Breast epithelium (tissue), 4 donors: ENCODE data around the gene SEMG2. TPM values are rescaled to one million over a fixed set of nuclear protein-coding genes. Genes with fewer than 3 reads are reported as not detected.

Experiments used
- DNase-seq, 2 donors: peaks; one replicate each; pipeline ENCODE4 v3.0.0-alpha.2; 2019; ENCODE audit warnings: low spot score in 2 of 2
- H3K27ac ChIP-seq, 2 donors: fragments of 200-600 bp; sonication (generic) in 1 of 2; one replicate each; pipeline ENCODE4 v1.5.1; 2016 to 2019; ENCODE audit warnings: mild to moderate bottlenecking in 1 of 2
- H3K27me3 ChIP-seq, 2 donors: fragments of 200-600 bp; sonication (generic) in 1 of 2; one replicate each; pipeline versions ENCODE4 v1.5.1 to v1.6.0; 2017 to 2019; ENCODE audit warnings: control low read depth in 1 of 2, mild to moderate bottlenecking in 1 of 2
- H3K36me3 ChIP-seq: fragments of 200-600 bp; one replicate; pipeline ENCODE4 v1.5.1; 2019
- H3K4me1 ChIP-seq, 2 donors: fragments of 200-600 bp; sonication (generic); one replicate each; pipeline ENCODE4 v1.5.1; 2016 to 2019; ENCODE audit warnings: control low read depth in 1 of 2
- H3K4me3 ChIP-seq, 3 donors: fragments of 200-600 bp; sonication (generic); 1 replicate in 2 of 3; 2 replicates in 1 of 3; pipeline ENCODE4 v1.5.1; 2016 to 2019; ENCODE audit warnings: mild to moderate bottlenecking in 3 of 3, moderate library complexity in 2 of 3
- H3K9me3 ChIP-seq, 2 donors: fragments of 200-600 bp; sonication (generic) in 1 of 2; one replicate each; pipeline ENCODE4 v1.5.1; 2016 to 2019; ENCODE audit warnings: control low read depth in 1 of 2
- POLR2A ChIP-seq: fragments of 450-650 bp; IDR thresholded peaks from one replicate; pipeline ENCODE4 v1.6.1; 2016; ENCODE audit warnings: antibody characterized with exemption, mild to moderate bottlenecking, moderate library complexity
- POLR2AphosphoS5 ChIP-seq, 3 donors: sonication (generic); formaldehyde crosslinking; IDR thresholded peaks; one replicate each; pipeline ENCODE4 v1.6.1; 2017; ENCODE audit warnings: antibody characterized with exemption in 3 of 3
- intact Hi-C: fragments of 100-400 bp; cut with DNase I; formaldehyde crosslinking; loops from one replicate; pipeline ENCODE4 v1.15.1; 2023; ENCODE audit warnings: low total_unique reads
- total RNA-seq, 3 donors: library from RNA; depleted of rRNA; stranded (reverse); fragments of >200 nt; gene quantifications; one replicate each; pipeline ENCODE4 v1.1.0, GENCODE V29; 2016
- TF ChIP-seq, protein P1 (sequence below), 3 donors: fragments of 450-650 bp; IDR thresholded peaks; one replicate each; pipeline ENCODE4 v1.5.1; 2016 to 2017; ENCODE audit warnings: antibody characterized with exemption in 3 of 3, mild to moderate bottlenecking in 3 of 3, moderate library complexity in 3 of 3

The SEMG2 gene
- under 1 TPM in 1 of 3 donors, not detected in 2; 0.16 TPM for total RNA-seq

DNA sequence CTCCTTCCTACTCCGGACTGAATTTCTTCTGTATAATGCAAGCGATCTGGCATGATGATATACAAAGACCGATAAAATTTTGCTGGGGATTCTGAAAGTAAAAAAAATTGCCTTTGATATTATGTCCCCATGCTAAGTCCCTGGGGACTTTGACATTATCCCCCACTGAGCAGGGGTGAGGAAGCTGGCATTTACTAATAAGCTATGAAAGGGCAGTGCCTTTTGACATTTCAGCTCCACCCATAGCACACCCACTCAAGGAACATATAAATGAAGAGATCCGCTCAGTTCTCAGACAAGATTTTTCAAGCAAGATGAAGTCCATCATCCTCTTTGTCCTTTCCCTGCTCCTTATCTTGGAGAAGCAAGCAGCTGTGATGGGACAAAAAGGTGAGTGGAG is at the start of gene SEMG2:
TSS of gene SEMG2 (plus strand) at position 298 of the 400 bp plus-strand sequence. CDS start at position 315, 17 bp downstream.
- Histone ChIP-seq H3K36me3 (no peaks in the 10 kb centered on the region), H3K4me1 (no peaks in the 10 kb centered on the region), H3K9me3 (no peaks in the 10 kb centered on the region), H3K27me3 (peaks cover 0 to 3% of the 10 kb centered on the region in 2 donors), H3K27ac (no peak within 1 kb of the TSS), H3K4me3 (no peak within 1 kb of the TSS)
- TF ChIP-seq POLR2AphosphoS5 (IDR thresholded peaks at IDR 0.05) = no peak
- TF ChIP-seq POLR2A = no peak
- TF ChIP-seq, protein P1, sequence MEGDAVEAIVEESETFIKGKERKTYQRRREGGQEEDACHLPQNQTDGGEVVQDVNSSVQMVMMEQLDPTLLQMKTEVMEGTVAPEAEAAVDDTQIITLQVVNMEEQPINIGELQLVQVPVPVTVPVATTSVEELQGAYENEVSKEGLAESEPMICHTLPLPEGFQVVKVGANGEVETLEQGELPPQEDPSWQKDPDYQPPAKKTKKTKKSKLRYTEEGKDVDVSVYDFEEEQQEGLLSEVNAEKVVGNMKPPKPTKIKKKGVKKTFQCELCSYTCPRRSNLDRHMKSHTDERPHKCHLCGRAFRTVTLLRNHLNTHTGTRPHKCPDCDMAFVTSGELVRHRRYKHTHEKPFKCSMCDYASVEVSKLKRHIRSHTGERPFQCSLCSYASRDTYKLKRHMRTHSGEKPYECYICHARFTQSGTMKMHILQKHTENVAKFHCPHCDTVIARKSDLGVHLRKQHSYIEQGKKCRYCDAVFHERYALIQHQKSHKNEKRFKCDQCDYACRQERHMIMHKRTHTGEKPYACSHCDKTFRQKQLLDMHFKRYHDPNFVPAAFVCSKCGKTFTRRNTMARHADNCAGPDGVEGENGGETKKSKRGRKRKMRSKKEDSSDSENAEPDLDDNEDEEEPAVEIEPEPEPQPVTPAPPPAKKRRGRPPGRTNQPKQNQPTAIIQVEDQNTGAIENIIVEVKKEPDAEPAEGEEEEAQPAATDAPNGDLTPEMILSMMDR (IDR thresholded peaks at IDR 0.05) = no peak
- no peak for DNase-seq
- intact Hi-C loops = no loop called here

- TF ChIP-seq, protein P1 (IDR thresholded peaks at IDR 0.05) = no peak
- TF ChIP-seq POLR2A (no peak), POLR2AphosphoS5 (IDR thresholded peaks at IDR 0.05) (no peak)
Measured at GRCh38 chr20:45173522-45173921, 47.7 kb upstream of the SEMG2 start.

GRCh38 chr20:45174434-45175364 is 46.5 kb upstream of the SEMG2 start, which contains the start of gene PI3:
PI3 (plus strand) TSS chr20:45174902; CDS start chr20:45174923, 21 bp downstream.
- Histone ChIP-seq H3K4me1 (no peaks in the 10 kb centered on the region), H3K4me3 (no peak within 1 kb of the TSS), H3K27me3 (no peaks in the 10 kb centered on the region), H3K27ac (no peak within 1 kb of the TSS), H3K9me3 (no peaks in the 10 kb centered on the region), H3K36me3 (no peaks in the 10 kb centered on the region)
- no peak for TF ChIP-seq POLR2AphosphoS5 (IDR thresholded peaks at IDR 0.05)
- no peak for TF ChIP-seq POLR2A
- TF ChIP-seq, protein P1 (IDR thresholded peaks at IDR 0.05) = no peak
- intact Hi-C loops = no loop called here
- peak; percentile 32 to 55 for DNase-seq

More at GRCh38 chr20:45173522-45173921, 47.7 kb upstream of the SEMG2 start:
- intact Hi-C loops = no loop called here
- no peak overlapping the region for H3K27ac ChIP-seq
- H3K4me3 ChIP-seq = no peak overlapping the region
- DNase-seq = no peak
- H3K36me3 ChIP-seq = no peaks in the 10 kb centered on the region
- no peaks in the 10 kb centered on the region for H3K9me3 ChIP-seq
- H3K4me1 ChIP-seq = no peaks in the 10 kb centered on the region
- no peaks in the 10 kb centered on the region for H3K27me3 ChIP-seq

DNA sequence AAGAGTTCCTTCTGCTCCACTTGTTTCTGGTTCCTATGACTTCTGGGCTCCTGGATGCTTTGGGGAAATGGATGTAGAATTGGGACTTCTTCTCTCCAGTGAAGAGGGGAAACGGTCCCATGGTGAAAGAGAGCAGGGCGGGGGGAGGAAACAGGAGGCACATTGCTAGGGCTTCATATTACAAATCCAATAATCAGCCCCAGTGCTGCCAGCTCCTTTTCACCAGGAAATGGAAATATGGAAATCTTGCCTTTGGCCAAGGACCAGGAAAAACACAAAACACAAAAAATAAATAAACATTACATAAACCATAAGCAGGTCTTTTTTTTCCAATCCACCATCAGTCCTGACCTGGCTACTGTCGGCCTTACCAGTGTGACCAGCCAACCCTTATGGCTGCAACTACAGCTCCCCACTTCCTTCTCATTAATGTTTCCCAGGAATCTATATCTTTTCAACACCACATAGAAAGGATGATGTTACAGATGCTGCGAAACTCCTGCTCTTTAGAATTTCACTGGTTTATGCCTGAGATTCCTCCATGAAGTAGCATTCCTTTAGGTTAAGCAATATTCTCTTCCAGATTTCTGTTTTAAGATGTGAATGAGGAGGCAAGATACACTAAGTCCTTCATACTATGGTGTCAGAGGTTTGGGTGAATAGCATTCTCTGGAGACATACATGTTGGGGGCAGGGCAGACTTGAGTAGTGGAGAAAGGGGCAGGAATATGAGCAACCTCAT is 44.5 kb upstream of the SEMG2 start:
- H3K9me3 ChIP-seq = no peaks in the 10 kb centered on the region
- H3K27me3 ChIP-seq = no peaks in the 10 kb centered on the region
- H3K36me3 ChIP-seq = no peaks in the 10 kb centered on the region
- no peaks in the 10 kb centered on the region for H3K4me1 ChIP-seq
- TF ChIP-seq, protein P1 (IDR thresholded peaks at IDR 0.05) = no peak
- TF ChIP-seq POLR2A (no peak), POLR2AphosphoS5 (IDR thresholded peaks at IDR 0.05) (no peak)
- no peak for DNase-seq
- no peak overlapping the region for H3K4me3 ChIP-seq
- H3K27ac ChIP-seq = no peak overlapping the region
- intact Hi-C loops = no loop called here

- Histone ChIP-seq H3K27ac (no peak overlapping the region), H3K36me3 (no peaks in the 10 kb centered on the region), H3K4me3 (no peak overlapping the region), H3K27me3 (no peaks in the 10 kb centered on the region), H3K4me1 (no peaks in the 10 kb centered on the region), H3K9me3 (no peaks in the 10 kb centered on the region)
- TF ChIP-seq POLR2A (no peak), POLR2AphosphoS5 (IDR thresholded peaks at IDR 0.05) (no peak)
- TF ChIP-seq, protein P1 (IDR thresholded peaks at IDR 0.05) = no peak
- intact Hi-C loops = no loop called here
- no peak for DNase-seq
Measured at GRCh38 chr20:45179166-45179565, 42.0 kb upstream of the SEMG2 start.
